Lower leg skin (tissue), 4 donors: Measurements from ENCODE around the gene CCL5. TPM values are rescaled to one million over a fixed set of nuclear protein-coding genes. Genes with fewer than 3 reads are reported as not detected.

ENCODE experiments used
- DNase-seq, 2 donors: peaks; one replicate each; pipeline ENCODE4 v3.0.0-alpha.2; 2019; ENCODE audit warnings: low spot score in 2 of 2
- H3K4me3 ChIP-seq: fragments of 200-600 bp; sonication (generic); 2 replicates; pipeline ENCODE4 v1.5.1; 2017; ENCODE audit warnings: mild to moderate bottlenecking, low read depth; ENCODE audit not compliant: poor library complexity, severe bottlenecking
- POLR2A ChIP-seq, 2 donors: fragments of 450-650 bp; IDR thresholded peaks; one replicate each; pipeline ENCODE4 v1.6.1; 2016 to 2017; ENCODE audit warnings: antibody characterized with exemption in 2 of 2, mild to moderate bottlenecking in 1 of 2, moderate library complexity in 1 of 2
- whole genome bisulfite sequencing, 2 donors: methylation state at CpG; one replicate each; pipeline ENCODE4 v1.1.5; 2018; 5-methylcytosine and 5-hydroxymethylcytosine counted together
- intact Hi-C: fragments of 100-400 bp; cut with DNase I; formaldehyde crosslinking; loops from one replicate; pipeline ENCODE4 v1.15.0; 2023; ENCODE audit warnings: low total_unique reads
- total RNA-seq, 4 donors: library from RNA; depleted of rRNA; stranded (reverse); fragments of >200 nt; gene quantifications; one replicate each; pipeline ENCODE4 v1.1.0, GENCODE V29; 2016
- TF ChIP-seq, protein P1 (sequence below), 3 donors: fragments of 450-650 bp; IDR thresholded peaks; one replicate each; pipeline ENCODE4 v1.5.1; 2016; ENCODE audit warnings: antibody characterized with exemption in 3 of 3, mild to moderate bottlenecking in 3 of 3, moderate library complexity in 2 of 3

Gene CCL5
- total RNA-seq, 4 donors from 2014 or later, result 0.91 to 2.2 (median 1.2) TPM

DNA sequence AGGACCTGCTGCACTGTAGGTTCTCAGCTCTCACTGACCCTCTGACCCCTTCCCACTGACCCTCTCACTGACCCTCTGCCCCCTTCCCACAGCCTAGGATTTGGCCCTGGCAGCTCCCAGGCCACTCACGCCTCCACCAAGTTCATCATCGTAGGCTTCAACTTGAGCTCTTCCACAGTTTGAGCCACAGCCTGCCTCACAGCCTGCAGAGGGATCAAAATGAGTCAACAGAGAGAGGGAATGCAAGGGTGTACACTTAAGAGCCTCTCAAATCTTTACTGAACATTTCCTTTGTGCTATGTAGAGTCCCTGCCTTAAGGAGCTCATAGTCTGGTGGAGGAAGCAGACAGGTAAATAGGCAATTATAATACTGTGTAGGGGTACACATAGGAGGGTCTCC lies 23.6 kb downstream of the CCL5 start:
- TF ChIP-seq, protein P1, sequence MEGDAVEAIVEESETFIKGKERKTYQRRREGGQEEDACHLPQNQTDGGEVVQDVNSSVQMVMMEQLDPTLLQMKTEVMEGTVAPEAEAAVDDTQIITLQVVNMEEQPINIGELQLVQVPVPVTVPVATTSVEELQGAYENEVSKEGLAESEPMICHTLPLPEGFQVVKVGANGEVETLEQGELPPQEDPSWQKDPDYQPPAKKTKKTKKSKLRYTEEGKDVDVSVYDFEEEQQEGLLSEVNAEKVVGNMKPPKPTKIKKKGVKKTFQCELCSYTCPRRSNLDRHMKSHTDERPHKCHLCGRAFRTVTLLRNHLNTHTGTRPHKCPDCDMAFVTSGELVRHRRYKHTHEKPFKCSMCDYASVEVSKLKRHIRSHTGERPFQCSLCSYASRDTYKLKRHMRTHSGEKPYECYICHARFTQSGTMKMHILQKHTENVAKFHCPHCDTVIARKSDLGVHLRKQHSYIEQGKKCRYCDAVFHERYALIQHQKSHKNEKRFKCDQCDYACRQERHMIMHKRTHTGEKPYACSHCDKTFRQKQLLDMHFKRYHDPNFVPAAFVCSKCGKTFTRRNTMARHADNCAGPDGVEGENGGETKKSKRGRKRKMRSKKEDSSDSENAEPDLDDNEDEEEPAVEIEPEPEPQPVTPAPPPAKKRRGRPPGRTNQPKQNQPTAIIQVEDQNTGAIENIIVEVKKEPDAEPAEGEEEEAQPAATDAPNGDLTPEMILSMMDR (IDR thresholded peaks at IDR 0.05), result no peak
- no peak for TF ChIP-seq POLR2A (IDR thresholded peaks at IDR 0.05)
- intact Hi-C loops, result no loop called here
- no peak for DNase-seq
- 98 to 100% methylated on average over 2 of the region's 2 CpGs for WGBS, 2 donors
- no peak overlapping the region for H3K4me3 ChIP-seq

DNA sequence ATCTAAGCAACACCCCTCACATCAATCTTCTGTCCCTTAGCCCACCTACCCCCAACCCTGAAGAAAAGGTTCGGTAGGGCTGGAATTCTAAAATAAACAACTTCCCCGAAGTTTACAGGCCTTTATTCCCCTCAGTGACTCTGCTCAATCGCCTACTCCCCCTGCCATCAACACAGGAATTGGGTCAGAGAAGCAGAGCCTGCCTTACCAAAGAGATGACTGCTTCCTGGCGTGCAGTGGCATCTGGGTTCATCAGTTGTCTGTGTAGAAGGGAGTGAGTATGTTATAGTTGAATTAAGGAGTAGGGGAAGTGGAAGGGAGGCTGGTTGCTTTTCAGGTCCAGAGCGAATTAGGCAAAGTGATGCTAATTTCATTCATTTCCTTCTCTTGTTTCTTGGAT lies 24.2 kb downstream of the CCL5 start:
- TF ChIP-seq, protein P1 (IDR thresholded peaks at IDR 0.05), result no peak
- no peak for TF ChIP-seq POLR2A (IDR thresholded peaks at IDR 0.05)
- no peak overlapping the region for H3K4me3 ChIP-seq
- no peak for DNase-seq
- intact Hi-C loops, result no loop called here
- WGBS, 2 donors, result 81 to 82% methylated on average over 5 of the region's 5 CpGs

DNA sequence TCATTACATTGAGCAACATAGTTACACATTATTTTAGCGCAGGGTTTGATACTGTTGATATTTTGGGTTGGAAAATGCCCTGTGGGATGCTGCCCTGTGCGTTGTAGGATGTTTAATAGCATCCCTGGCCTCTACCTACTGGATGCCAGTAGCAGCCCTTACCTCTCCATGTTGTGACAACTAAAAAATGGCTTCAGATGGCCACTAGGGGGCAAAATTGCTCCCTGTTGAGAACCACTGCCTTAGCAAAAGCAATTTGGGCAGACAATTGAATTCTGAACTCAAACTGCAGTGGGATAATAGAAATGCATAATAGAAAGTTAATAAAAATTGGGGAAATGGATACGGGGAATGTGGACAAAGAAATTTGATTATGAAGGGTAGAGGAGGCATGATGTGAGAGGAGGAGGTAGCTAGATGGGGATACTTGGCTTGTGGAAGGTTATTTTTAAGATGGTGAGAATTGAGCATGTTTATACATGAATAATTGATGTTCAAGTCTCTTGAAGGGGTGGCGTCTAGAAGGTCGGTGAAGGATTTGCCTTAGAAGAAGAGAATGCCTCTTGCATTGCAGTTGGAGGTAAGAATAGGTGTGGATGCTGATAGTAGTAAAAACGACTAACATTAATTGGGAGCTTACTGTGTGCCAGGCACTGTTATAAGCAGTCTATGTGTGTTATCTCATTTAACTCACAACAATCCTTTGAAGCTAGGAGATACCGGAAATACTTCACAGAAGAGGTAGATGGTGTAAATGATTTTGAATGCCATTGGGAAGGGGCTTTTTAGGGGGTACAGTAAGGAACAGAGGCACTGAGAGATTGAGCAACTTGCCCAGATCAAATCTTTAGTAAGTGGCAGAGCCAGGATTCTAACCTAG lies 30.5 kb downstream of the CCL5 start:
- TF ChIP-seq, protein P1 (IDR thresholded peaks at IDR 0.05), result peak in 1 of 3 donors; percentile 18
- no peak for TF ChIP-seq POLR2A (IDR thresholded peaks at IDR 0.05)
- no peak overlapping the region for H3K4me3 ChIP-seq
- no peak for DNase-seq
- 63 to 68% methylated on average over 7 of the region's 7 CpGs for WGBS, 2 donors
- intact Hi-C loops, result no loop called here

DNA sequence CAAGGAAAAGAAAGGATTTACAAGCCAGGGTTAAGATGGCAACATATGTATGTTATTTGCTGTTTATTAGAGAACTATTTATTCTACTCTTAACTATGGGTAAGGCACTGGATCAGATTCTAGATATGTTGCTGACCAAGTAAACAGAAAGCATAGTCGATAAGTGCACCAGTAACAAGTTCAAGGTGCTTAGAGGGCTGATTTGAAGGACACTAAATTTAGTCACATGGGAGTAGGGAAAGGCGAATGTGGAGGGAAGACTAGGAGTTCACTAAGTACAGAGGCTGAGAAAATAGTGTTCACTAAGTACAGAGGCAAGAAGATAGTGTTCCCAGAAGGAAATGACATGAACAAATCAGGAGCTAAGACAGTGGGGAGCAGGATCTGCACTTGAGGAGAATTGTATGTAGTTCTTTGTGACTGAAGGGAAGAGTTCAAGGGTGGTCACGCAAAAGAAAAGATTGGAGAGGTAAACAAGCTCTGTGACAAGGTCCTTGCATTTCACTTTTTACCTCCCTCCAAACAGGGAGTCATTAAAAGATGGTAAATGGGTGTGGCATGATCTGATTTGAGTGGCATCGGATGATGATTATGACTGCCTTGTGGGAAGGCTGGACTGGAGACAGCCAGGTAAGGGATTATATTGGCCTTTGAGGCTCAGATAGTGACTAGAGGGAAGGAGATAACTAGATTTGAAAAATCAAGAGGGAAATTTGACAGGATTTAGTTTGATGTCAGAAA lies 32.4 kb downstream of the CCL5 start:
- intact Hi-C loops, result no loop called here
- TF ChIP-seq POLR2A (IDR thresholded peaks at IDR 0.05), result no peak
- TF ChIP-seq, protein P1 (IDR thresholded peaks at IDR 0.05), result no peak

DNA sequence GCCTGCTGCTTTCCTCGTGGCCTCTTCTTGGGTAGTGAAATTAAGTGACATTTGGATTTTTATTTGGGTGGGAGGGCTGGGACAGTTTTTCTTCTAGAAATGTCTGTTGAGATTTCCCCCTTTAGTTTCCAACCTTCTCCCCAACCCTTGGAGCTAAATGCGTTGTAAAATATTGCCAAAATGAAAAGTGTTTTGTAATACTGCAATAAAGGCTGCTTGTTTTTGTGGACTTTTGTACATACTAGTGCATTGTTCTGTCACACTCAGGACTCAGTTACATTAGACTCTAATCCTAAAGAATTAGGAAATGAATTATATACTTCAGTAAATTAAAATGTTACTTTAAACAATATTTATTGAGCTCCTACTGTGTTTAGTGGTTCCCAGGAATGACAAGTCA lies 33.2 kb downstream of the CCL5 start:
- intact Hi-C loops, result no loop called here

More for the DNA sequence above, 32.4 kb downstream of the CCL5 start:
- WGBS, 2 donors, result 75 to 90% methylated on average over 4 of the region's 4 CpGs
- DNase-seq, result no peak
- H3K4me3 ChIP-seq, result no peak overlapping the region

More for the DNA sequence above, 33.2 kb downstream of the CCL5 start:
- no peak for DNase-seq
- no peak overlapping the region for H3K4me3 ChIP-seq
- WGBS, 2 donors, result 65% methylated on average over 2 of the region's 2 CpGs
- TF ChIP-seq, protein P1 (IDR thresholded peaks at IDR 0.05), result no peak
- TF ChIP-seq POLR2A (IDR thresholded peaks at IDR 0.05), result no peak
